Spinal cord (tissue), 10 donors: Measurements from ENCODE around the gene WDR74. TPM values are rescaled to one million over a fixed set of nuclear protein-coding genes. Genes with fewer than 3 reads are reported as not detected.

Experiments
- DNase-seq, 6 donors: peaks; one replicate each; pipeline versions ENCODE4 v3.0.0 to v3.0.0-alpha.2; 2013 to 2015; ENCODE audit warnings: low spot score in 6 of 6, low read depth in 4 of 6
- H3K27ac ChIP-seq: one replicate; pipeline ENCODE4 v1.5.1; 2013; ENCODE audit warnings: low read depth, low read length, control low read depth
- H3K27me3 ChIP-seq: one replicate; pipeline ENCODE4 v1.6.1; 2013; ENCODE audit warnings: low read length; ENCODE audit not compliant: control insufficient read depth, insufficient read depth
- H3K36me3 ChIP-seq: one replicate; pipeline ENCODE4 v1.6.1; 2013; ENCODE audit warnings: low read length; ENCODE audit not compliant: control insufficient read depth, insufficient read depth
- H3K4me1 ChIP-seq: one replicate; pipeline ENCODE4 v1.6.1; 2013; ENCODE audit warnings: low read length; ENCODE audit not compliant: control insufficient read depth, insufficient read depth
- H3K4me3 ChIP-seq: one replicate; pipeline ENCODE4 v1.5.1; 2013; ENCODE audit warnings: low read depth, low read length, control low read depth
- H3K9me3 ChIP-seq: one replicate; pipeline ENCODE4 v1.6.1; 2013; ENCODE audit warnings: low read length; ENCODE audit not compliant: control insufficient read depth, insufficient read depth
- WGBS: methylation state at CpG from one replicate; pipeline ENCODE4 v1.1.5; 2013; ENCODE audit warnings: missing lambda C conversion rate; ENCODE audit not compliant: insufficient coverage; 5-methylcytosine and 5-hydroxymethylcytosine counted together
- polyA plus RNA-seq, 2 donors: library from polyadenylated mRNA; unstranded; fragments of 120-200 nt; gene quantifications; one replicate each; pipeline ENCODE4 v1.2.1, GENCODE V29; 2013; ENCODE audit not compliant: insufficient read length in 2 of 2
- total RNA-seq, 2 donors: library from RNA; depleted of rRNA in 1 of 2; stranded (reverse); fragments of 120-200 nt in 1 of 2; fragments of >200 nt in 1 of 2; gene quantifications; one replicate each; pipeline versions ENCODE4 v1.2.3 to v1.2.4, GENCODE V29; 2013 to 2014
- donor health status: healthy.

The WDR74 gene
- total and polyA plus RNA-seq, 4 donors: 25.5 to 45.5 (median 38.5) TPM

GRCh38 chr11:62805076-62805892 lies 34.1 kb downstream of the WDR74 start, which contains the start of gene NXF1:
NXF1 (minus strand) TSS chr11:62805440; CDS start chr11:62805356, 84 bp downstream.
- Histone ChIP-seq H3K27ac (peak within 1 kb of the TSS; percentile 87), H3K4me1 (peaks cover 7% of the 10 kb centered on the region), H3K27me3 (no peaks in the 10 kb centered on the region), H3K4me3 (peak within 1 kb of the TSS; percentile 90), H3K9me3 (no peaks in the 10 kb centered on the region), H3K36me3 (peaks cover 43% of the 10 kb centered on the region)
- DNase-seq: peak; percentile 86 to 98 (median 92)
- WGBS: under 1% methylated on average over 76 of the region's 77 CpGs

- Histone ChIP-seq H3K4me1 (peaks cover 7% of the 10 kb centered on the region), H3K27ac (peak overlapping the region; percentile 87), H3K9me3 (no peaks in the 10 kb centered on the region), H3K4me3 (peak overlapping the region; percentile 90), H3K27me3 (no peaks in the 10 kb centered on the region), H3K36me3 (peaks cover 46% of the 10 kb centered on the region)
- WGBS: 6% methylated on average over 10 of the region's 14 CpGs
- DNase-seq: peak in 1 of 6 donors; percentile 31
Measured at GRCh38 chr11:62804310-62805075, 34.9 kb downstream of the WDR74 start.

- no peak overlapping the region for H3K4me3 ChIP-seq
- DNase-seq: no peak
- peaks cover 74% of the 10 kb centered on the region for H3K36me3 ChIP-seq
- H3K9me3 ChIP-seq: no peaks in the 10 kb centered on the region
- H3K27ac ChIP-seq: no peak overlapping the region
- no CpG with 5 or more reads among the region's 4 CpGs for WGBS
- H3K27me3 ChIP-seq: no peaks in the 10 kb centered on the region
- peaks cover 6% of the 10 kb centered on the region for H3K4me1 ChIP-seq
Measured at GRCh38 chr11:62801071-62801470, 38.3 kb downstream of the WDR74 start.

- Histone ChIP-seq H3K27ac (no peak overlapping the region), H3K4me3 (no peak overlapping the region), H3K9me3 (no peaks in the 10 kb centered on the region), H3K36me3 (peaks cover 90% of the 10 kb centered on the region), H3K4me1 (peaks cover 4% of the 10 kb centered on the region), H3K27me3 (no peaks in the 10 kb centered on the region)
- 97% methylated on average over 6 of the region's 10 CpGs for WGBS
- DNase-seq: no peak
Measured at GRCh38 chr11:62799486-62799885, 39.9 kb downstream of the WDR74 start.

GRCh38 chr11:62796281-62796680 lies 43.1 kb downstream of the WDR74 start:
- Histone ChIP-seq H3K27ac (no peak overlapping the region), H3K27me3 (no peaks in the 10 kb centered on the region), H3K36me3 (peaks cover 96% of the 10 kb centered on the region), H3K9me3 (no peaks in the 10 kb centered on the region), H3K4me1 (peaks cover 11% of the 10 kb centered on the region), H3K4me3 (no peak overlapping the region)
- DNase-seq: no peak
- WGBS: 88% methylated on average over 6 of the region's 7 CpGs

- no peak for DNase-seq
- 93% methylated on average over 6 of the region's 8 CpGs for WGBS
- no peak overlapping the region for H3K27ac ChIP-seq
- H3K4me3 ChIP-seq: no peak overlapping the region
- peaks cover 22% of the 10 kb centered on the region for H3K4me1 ChIP-seq
- no peaks in the 10 kb centered on the region for H3K27me3 ChIP-seq
- no peaks in the 10 kb centered on the region for H3K9me3 ChIP-seq
- H3K36me3 ChIP-seq: peaks cover 94% of the 10 kb centered on the region
Measured at GRCh38 chr11:62794201-62794775, 45.1 kb downstream of the WDR74 start.

GRCh38 chr11:62792202-62792575 lies 47.2 kb downstream of the WDR74 start:
- Histone ChIP-seq H3K27ac (peak overlapping the region; percentile 71), H3K4me1 (peaks cover 35% of the 10 kb centered on the region), H3K36me3 (peaks cover 82% of the 10 kb centered on the region), H3K9me3 (no peaks in the 10 kb centered on the region), H3K27me3 (no peaks in the 10 kb centered on the region), H3K4me3 (peak overlapping the region; percentile 91)
- DNase-seq: no peak
- 25% methylated on average over 10 of the region's 11 CpGs for WGBS

GRCh38 chr11:62791501-62792201 lies 47.7 kb downstream of the WDR74 start, which contains the start of gene TMEM223:
TMEM223 (minus strand) TSS chr11:62792006; CDS start chr11:62791994, 12 bp downstream.
- peaks cover 35% of the 10 kb centered on the region for H3K4me1 ChIP-seq
- peak in 3 of 6 donors; percentile 54 to 93 (median 91) for DNase-seq
- H3K27me3 ChIP-seq: no peaks in the 10 kb centered on the region
- WGBS: under 1% methylated on average over 53 of the region's 58 CpGs
- peak within 1 kb of the TSS; percentile 91 for H3K4me3 ChIP-seq
- peak within 1 kb of the TSS; percentile 73 for H3K27ac ChIP-seq
- H3K36me3 ChIP-seq: peaks cover 77% of the 10 kb centered on the region
- H3K9me3 ChIP-seq: no peaks in the 10 kb centered on the region

GRCh38 chr11:62789576-62789975 lies 49.8 kb downstream of the WDR74 start:
- H3K9me3 ChIP-seq: no peaks in the 10 kb centered on the region
- H3K36me3 ChIP-seq: peaks cover 68% of the 10 kb centered on the region
- no peak overlapping the region for H3K4me3 ChIP-seq
- no peak for DNase-seq
- 89% methylated on average over 3 of the region's 3 CpGs for WGBS
- H3K4me1 ChIP-seq: peaks cover 40% of the 10 kb centered on the region
- H3K27me3 ChIP-seq: no peaks in the 10 kb centered on the region
- no peak overlapping the region for H3K27ac ChIP-seq
